EL (cell line): Measurements from ENCODE around the gene NOTCH1.
A peak's percentile ranks its signal among the peaks of the same experiment; 100 is the strongest.

Source experiments
- DNase-seq: peaks from one replicate; pipeline ENCODE4 v3.0.0-alpha.2; 2016

The NOTCH1 gene

GRCh38 chr9:136482793-136483588 is 62.9 kb downstream of the NOTCH1 start, which contains the start of gene SEC16A:
Gene SEC16A, minus strand, starts transcription at chr9:136483040. Its CDS starts 5,425 bp downstream, at chr9:136477615.
- DNase-seq: peak; percentile 98

- DNase-seq: peak; percentile 40
Observed at GRCh38 chr9:136482046-136482792, 63.6 kb downstream of the NOTCH1 start.

- DNase-seq: no peak
Observed at GRCh38 chr9:136481558-136481957, 64.3 kb downstream of the NOTCH1 start.

- DNase-seq: no peak
Observed at GRCh38 chr9:136476369-136477150, 69.3 kb downstream of the NOTCH1 start.

- DNase-seq: no peak
Observed at GRCh38 chr9:136474974-136475865, 70.6 kb downstream of the NOTCH1 start.

GRCh38 chr9:136474021-136474640 is 71.7 kb downstream of the NOTCH1 start:
- no peak for DNase-seq

- no peak for DNase-seq
Observed at GRCh38 chr9:136473354-136473721, 72.5 kb downstream of the NOTCH1 start.

- no peak for DNase-seq
Observed at GRCh38 chr9:136472640-136473353, 73.1 kb downstream of the NOTCH1 start.

GRCh38 chr9:136471802-136472487 is 73.9 kb downstream of the NOTCH1 start:
- no peak for DNase-seq

- no peak for DNase-seq
Observed at GRCh38 chr9:136470792-136471469, 74.9 kb downstream of the NOTCH1 start.

GRCh38 chr9:136470356-136470755 is 75.5 kb downstream of the NOTCH1 start:
- DNase-seq: no peak

- DNase-seq: no peak
Observed at GRCh38 chr9:136467766-136468165, 78.1 kb downstream of the NOTCH1 start.

- DNase-seq: no peak
Observed at GRCh38 chr9:136466155-136466541, 79.7 kb downstream of the NOTCH1 start.

GRCh38 chr9:136465500-136466154 is 80.2 kb downstream of the NOTCH1 start:
- no peak for DNase-seq

GRCh38 chr9:136464241-136464640 is 81.6 kb downstream of the NOTCH1 start:
- DNase-seq: no peak

- DNase-seq: no peak
Observed at GRCh38 chr9:136463578-136463977, 82.3 kb downstream of the NOTCH1 start.

GRCh38 chr9:136462664-136463063 is 83.2 kb downstream of the NOTCH1 start:
- DNase-seq: no peak

- DNase-seq: no peak
Observed at GRCh38 chr9:136460772-136461325, 85.0 kb downstream of the NOTCH1 start.

- no peak for DNase-seq
Observed at GRCh38 chr9:136459425-136459824, 86.4 kb downstream of the NOTCH1 start.
